GM19452 (cell line): ENCODE results near the gene CBY1.

Experiments used
- ATAC-seq: cut with Tn5 transposase; IDR thresholded peaks from one replicate; pipeline ENCODE4 v1.9.1; 2021; ENCODE audit not compliant: unreplicated experiment

The CBY1 gene

GRCh38 chr22:38700789-38701628 lies 44.6 kb downstream of the CBY1 start, which contains the start of gene JOSD1:
TSS of gene JOSD1 (minus strand) at chr22:38700943. CDS start at chr22:38699987, 956 bp downstream.
- ATAC-seq: peak; percentile 44

DNA sequence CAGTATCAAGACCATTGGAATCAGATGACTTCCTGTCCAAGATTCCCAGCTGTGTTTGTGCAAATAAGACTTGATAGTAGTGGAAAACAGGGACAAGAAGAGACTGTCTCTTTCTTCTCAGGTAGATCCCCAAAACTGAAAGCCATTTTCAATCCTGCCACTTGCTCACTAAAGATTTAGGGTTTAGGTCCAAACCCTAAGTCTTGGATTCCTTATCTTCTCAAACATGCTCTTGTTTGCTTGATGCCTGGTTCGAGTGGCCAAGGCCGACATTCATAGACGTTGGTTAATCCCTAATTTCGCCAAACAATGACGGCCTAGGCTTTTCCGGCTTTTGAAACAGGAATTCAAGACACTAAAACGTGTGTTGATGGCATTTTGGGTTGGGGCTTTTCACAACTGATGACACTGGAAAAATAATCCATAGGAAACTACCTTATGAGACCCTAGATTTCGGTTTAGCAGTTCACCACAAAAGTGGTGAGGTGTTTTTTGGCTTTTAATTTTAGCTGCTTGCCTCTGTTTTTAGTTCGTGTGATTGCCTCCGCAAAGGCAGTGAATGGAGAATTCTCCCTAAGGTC lies 48.3 kb downstream of the CBY1 start:
- no peak for ATAC-seq

DNA sequence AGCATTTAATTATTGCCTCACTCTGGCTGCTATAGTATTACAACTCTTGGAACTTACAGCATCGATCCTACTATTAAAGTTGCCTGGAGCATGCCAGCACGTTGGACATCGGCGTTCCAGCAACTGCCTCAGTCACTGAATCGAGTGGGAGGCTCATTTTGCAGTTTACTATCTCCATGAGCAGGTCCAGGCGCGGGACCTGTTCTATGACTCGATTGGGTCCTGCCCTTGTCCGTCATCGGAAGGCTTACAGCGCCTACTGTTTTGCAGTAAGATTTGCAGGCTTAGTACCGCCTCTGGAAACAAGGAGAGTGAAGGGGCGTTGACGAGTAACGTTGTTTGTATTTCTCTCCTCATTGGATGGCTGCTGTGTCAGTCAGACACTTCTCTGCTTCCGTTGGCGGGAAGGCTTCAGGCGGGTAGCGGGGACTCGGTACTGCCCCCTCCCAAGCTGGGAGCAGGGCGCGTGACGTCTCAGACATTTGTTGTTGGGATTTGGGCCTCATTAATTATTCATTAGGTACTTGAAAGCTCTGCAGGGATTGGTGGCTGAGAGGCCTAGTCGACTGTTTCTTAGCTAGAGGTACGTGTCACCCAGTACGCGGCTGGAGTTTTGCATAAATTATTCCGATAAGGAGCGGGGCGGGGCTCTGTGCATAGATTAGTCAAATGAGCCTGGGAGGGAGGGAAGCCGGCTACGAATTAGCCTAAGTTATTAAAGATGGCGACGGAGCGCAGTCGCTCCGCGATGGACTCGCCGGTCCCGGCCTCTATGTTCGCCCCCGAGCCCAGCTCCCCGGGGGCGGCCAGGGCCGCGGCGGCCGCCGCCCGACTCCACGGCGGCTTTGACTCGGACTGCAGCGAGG lies 49.0 kb downstream of the CBY1 start, which contains the start of gene GTPBP1:
TSS of gene GTPBP1 (plus strand) at position 710 of the 866 bp plus-strand sequence. CDS start at position 722, 12 bp downstream.
- ATAC-seq: peak; percentile 72

DNA sequence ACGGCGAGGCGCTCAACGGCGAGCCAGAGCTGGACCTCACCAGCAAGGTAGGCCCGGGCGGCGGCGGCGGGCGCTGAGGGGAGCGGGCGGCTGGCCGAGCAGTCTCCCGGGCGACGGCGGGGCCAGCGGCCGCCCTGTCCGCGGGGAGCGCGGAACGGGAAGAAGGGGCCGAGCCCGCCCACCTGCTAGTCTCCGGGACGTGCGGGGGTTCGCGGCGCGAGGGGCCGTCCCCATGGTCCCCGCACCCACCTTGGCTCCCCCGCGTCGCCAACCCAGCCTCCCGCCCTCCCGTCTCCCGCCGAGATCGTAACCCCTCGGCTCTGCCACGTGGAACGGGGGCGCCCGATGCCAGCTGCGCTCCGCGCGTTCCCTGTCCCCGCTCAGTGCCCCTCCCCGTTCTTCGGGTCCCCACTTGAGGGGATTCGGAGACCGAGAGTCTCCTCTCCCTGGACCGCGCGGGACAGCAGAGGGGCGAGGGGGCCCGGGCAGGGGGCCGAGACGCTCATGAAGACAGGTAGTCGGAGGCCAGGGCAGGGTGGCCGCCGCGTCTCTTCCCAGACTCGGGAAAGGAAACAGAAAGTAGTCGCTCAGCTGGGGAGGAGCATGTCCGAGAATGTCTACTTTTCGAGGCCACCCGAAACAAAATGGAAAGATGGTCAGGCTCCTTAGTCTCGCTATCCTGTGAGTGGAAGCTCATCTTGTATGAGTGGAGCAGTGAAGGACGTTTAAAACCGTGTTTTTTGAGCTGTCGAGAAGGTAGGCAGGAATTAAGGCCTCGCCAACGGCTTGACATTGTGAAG lies 49.9 kb downstream of the CBY1 start:
- ATAC-seq: peak; percentile 3

GRCh38 chr22:38706901-38707195 lies 50.4 kb downstream of the CBY1 start:
- ATAC-seq: no peak

- no peak for ATAC-seq
Observed at GRCh38 chr22:38707346-38707745, 50.9 kb downstream of the CBY1 start.

GRCh38 chr22:38707984-38708383 lies 51.5 kb downstream of the CBY1 start:
- no peak for ATAC-seq

DNA sequence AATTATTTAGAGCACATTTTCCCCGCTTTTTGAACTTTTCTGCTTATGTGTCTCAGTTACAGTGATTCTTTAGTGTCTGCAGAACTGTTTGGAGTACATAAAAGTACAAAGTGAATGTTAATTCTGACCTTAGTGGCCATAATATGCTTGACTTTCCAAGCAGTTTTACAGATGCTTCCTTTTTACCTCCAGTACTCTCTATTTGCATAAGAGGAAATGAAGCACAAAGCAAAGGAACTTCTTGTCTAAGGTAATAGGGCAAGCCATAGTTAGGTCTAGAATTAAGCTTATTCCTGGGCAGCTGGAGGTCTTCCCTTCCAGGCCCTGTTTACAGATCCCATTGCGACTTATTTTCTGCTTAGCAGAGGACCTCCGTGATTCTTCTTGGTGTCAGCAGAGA lies 52.9 kb downstream of the CBY1 start:
- no peak for ATAC-seq

GRCh38 chr22:38710351-38710750 lies 53.9 kb downstream of the CBY1 start:
- no peak for ATAC-seq

GRCh38 chr22:38710866-38711265 lies 54.4 kb downstream of the CBY1 start:
- ATAC-seq: no peak

GRCh38 chr22:38712486-38713207 lies 56.2 kb downstream of the CBY1 start:
- ATAC-seq: no peak

- ATAC-seq: no peak
Observed at GRCh38 chr22:38713921-38714320, 57.5 kb downstream of the CBY1 start.

- no peak for ATAC-seq
Observed at GRCh38 chr22:38715176-38715764, 58.8 kb downstream of the CBY1 start.

- no peak for ATAC-seq
Observed at GRCh38 chr22:38715852-38716251, 59.4 kb downstream of the CBY1 start.

GRCh38 chr22:38716271-38716670 lies 59.8 kb downstream of the CBY1 start:
- ATAC-seq: no peak

GRCh38 chr22:38716826-38717225 lies 60.4 kb downstream of the CBY1 start:
- no peak for ATAC-seq

DNA sequence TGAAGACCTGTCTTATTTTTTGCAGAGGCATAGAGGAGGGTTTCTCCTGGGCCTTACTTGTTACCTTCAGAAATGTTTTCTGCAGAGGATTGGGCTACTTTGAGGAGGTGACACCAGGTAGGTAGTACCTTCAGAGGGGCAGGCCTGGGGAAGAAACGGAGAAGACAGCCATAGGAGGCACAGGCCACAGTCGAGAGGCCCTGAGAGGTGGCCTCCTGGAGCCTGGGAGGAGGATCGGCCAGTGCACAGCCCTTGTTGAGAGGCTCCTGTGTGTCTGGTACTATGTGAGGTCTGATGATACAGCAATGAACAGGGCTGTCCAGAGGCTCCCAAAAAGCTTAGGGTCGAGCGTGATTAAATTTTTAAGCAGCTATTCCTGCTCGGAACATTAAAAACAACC lies 60.8 kb downstream of the CBY1 start:
- no peak for ATAC-seq

DNA sequence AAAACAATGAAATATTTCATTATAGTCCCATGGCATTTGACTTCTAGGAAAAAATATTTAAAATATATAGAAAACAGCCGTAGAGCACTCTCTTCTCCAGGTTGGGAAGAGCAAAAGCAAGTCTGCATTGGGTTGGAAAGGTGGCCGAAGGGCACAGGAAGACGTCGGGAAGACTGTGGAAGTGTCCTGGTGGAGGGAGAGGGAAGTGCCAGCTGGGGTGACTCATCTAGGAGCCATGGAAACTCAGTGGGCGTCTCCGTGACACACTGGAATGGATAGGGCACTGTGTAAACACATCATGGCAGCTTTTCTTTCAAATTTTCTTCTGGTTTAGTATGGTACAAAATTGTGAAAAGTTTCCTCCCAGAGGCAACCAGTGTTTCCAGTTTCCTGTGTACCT lies 62.0 kb downstream of the CBY1 start:
- ATAC-seq: no peak

DNA sequence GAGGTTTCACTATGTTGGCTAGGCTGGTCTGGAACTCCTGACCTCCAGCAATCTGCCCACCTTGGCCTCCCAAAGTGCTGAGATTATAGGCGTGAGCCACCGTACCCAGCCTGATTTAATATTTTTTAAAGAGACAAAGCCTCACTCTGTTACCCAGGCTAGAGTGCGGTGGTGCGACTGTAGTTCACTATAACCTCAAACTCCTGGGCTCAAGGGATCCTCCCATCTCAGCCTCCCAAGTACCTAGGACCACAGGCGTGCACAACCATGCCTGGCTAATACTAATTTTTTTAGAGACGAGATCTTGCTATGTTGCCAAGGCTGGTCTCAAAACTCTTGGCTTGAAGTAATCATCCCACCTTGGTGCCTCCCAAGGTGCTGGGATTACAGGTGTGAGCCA lies 62.8 kb downstream of the CBY1 start:
- ATAC-seq: no peak

- no peak for ATAC-seq
Observed at GRCh38 chr22:38720350-38720749, 63.9 kb downstream of the CBY1 start.
